HepG2 (cell line): ENCODE data around the gene P2RX2. TPM values are rescaled to one million over a fixed set of nuclear protein-coding genes. Genes with fewer than 3 reads are reported as not detected.

Experiments used
- ATAC-seq: fragments of 200-7000 bp; cut with Tn5 transposase; 3 replicates; pipeline ENCODE4 v1.9.1; 2020; ENCODE audit warnings: mild to moderate bottlenecking, moderate library complexity
- BruUV-seq: library from RNA; stranded (reverse); fragments of 400-500 nt; replicated peaks from 2 replicates; lab custom pipeline; 2021; lab: Mats Ljungman, UMichigan
- CTCF ChIA-PET: fragments of 300-600 bp; formaldehyde crosslinking; extraction: SDS; loops from one replicate; lab custom pipeline; 2021; ENCODE audit warnings: low total read pairs, inconsistent platforms, low intra/inter-chr PET ratio; lab: Yijun Ruan, JAX
- POLR2A ChIA-PET: fragments of 350-600 bp; sonication (Branson Sonifier 250); formaldehyde crosslinking; loops from one replicate; lab custom pipeline; 2020; ENCODE audit warnings: antibody characterized with exemption, inconsistent platforms; lab: Yijun Ruan, JAX
- DNase-seq: peaks from one replicate; pipeline ENCODE4 v3.0.0-alpha.2; 2015; ENCODE audit warnings: low spot score
- FAIRE-seq: peaks from 3 replicates; lab custom pipeline; 2011; peaks lifted over from hg19 to GRCh38; lab: Jason Lieb, UNC
- H2AFZ ChIP-seq: one replicate; pipeline ENCODE4 v1.6.1; 2011; ENCODE audit warnings: low read length, inconsistent platforms
- H3K27ac ChIP-seq: fragments of 300-600 bp; 3 replicates; pipeline ENCODE4 v1.8.0; 2011; ENCODE audit warnings: mixed run types, mild to moderate bottlenecking, mixed read lengths, low read length, inconsistent platforms; ENCODE audit not compliant: insufficient read depth; ENCODE audit errors: extremely low read length
- H3K27me3 ChIP-seq, 2 experiments: fragments of 200-600 bp in 1 of 2; 2 replicates in 1 of 2; 3 replicates in 1 of 2; pipeline versions ENCODE4 v1.6.0 to v1.8.0; 2011; ENCODE audit warnings: low read length in 2 of 2, mild to moderate bottlenecking in 2 of 2, moderate library complexity in 2 of 2, inconsistent platforms in 1 of 2; ENCODE audit not compliant: insufficient read depth in 2 of 2, control insufficient read depth in 1 of 2
- H3K36me3 ChIP-seq, 2 experiments: fragments of 200-600 bp in 1 of 2; replicated peaks in 1 of 2; 2 replicates in 1 of 2; 3 replicates in 1 of 2; pipeline versions ENCODE4 v1.5.1 to v1.8.0; 2011; ENCODE audit warnings: low read length in 2 of 2, inconsistent platforms in 1 of 2; ENCODE audit not compliant: insufficient read depth in 2 of 2, control insufficient read depth in 1 of 2
- H3K4me1 ChIP-seq: 2 replicates; pipeline ENCODE4 v1.5.1; 2012; ENCODE audit warnings: low read length, inconsistent platforms; ENCODE audit not compliant: insufficient read depth
- H3K4me2 ChIP-seq: 2 replicates; pipeline ENCODE4 v1.6.0; 2011; ENCODE audit warnings: low read depth, low read length, inconsistent platforms
- H3K4me3 ChIP-seq, 3 experiments: fragments of 200-600 bp in 1 of 3; sonication (generic), shearing (Covaris generic) in 1 of 3; replicated peaks in 1 of 3; 2 replicates each; pipeline ENCODE4 v1.5.1; 2011 to 2016; ENCODE audit warnings: low read length in 3 of 3, inconsistent platforms in 2 of 3, low read depth in 2 of 3, mild to moderate bottlenecking in 2 of 3, control low read depth in 1 of 3, mixed read lengths in 1 of 3; ENCODE audit not compliant: insufficient read depth in 1 of 3
- H3K79me2 ChIP-seq: one replicate; pipeline ENCODE4 v1.6.1; 2011; ENCODE audit warnings: low read length, inconsistent platforms; ENCODE audit not compliant: insufficient read depth
- H3K9ac ChIP-seq: 2 replicates; pipeline ENCODE4 v1.6.0; 2011; ENCODE audit warnings: mild to moderate bottlenecking, low read depth, low read length, inconsistent platforms; ENCODE audit not compliant: insufficient read depth
- H3K9me3 ChIP-seq: 2 replicates; pipeline ENCODE4 v1.5.1; 2012; ENCODE audit warnings: mild to moderate bottlenecking, low read length
- H4K20me1 ChIP-seq: 2 replicates; pipeline ENCODE4 v1.6.0; 2011; ENCODE audit warnings: inconsistent platforms, mild to moderate bottlenecking, low read length, moderate library complexity; ENCODE audit not compliant: insufficient read depth
- AKNA ChIP-seq: sonication (generic); formaldehyde crosslinking; IDR thresholded peaks from 2 replicates; pipeline ENCODE4 v1.4.0; 2020; ENCODE audit warnings: missing genetic modification reagents, borderline replicate concordance
- CAMTA2 ChIP-seq: sonication (generic); formaldehyde crosslinking; IDR thresholded peaks from 2 replicates; pipeline ENCODE4 v1.4.0; 2020; ENCODE audit warnings: mild to moderate bottlenecking, missing genetic modification reagents, borderline replicate concordance
- IRX3 ChIP-seq: sonication (generic); formaldehyde crosslinking; IDR thresholded peaks from 2 replicates; pipeline ENCODE4 v1.8.1; 2023; ENCODE audit warnings: mild to moderate bottlenecking, low read depth, missing genetic modification reagents, borderline replicate concordance
- KLF11 ChIP-seq: IDR thresholded peaks from 2 replicates; pipeline ENCODE4 v1.6.1; 2016; ENCODE audit warnings: missing compliant biosample characterization
- NCOA2 ChIP-seq: sonication (generic); formaldehyde crosslinking; IDR thresholded peaks from 2 replicates; pipeline ENCODE4 v1.8.0; 2022; ENCODE audit warnings: inconsistent platforms
- NFE2L1 ChIP-seq: sonication (generic); formaldehyde crosslinking; IDR thresholded peaks from 2 replicates; pipeline ENCODE4 v1.4.0; 2020; ENCODE audit warnings: missing genetic modification reagents, mild to moderate bottlenecking, borderline replicate concordance
- NR1H2 ChIP-seq: sonication (generic); formaldehyde crosslinking; IDR thresholded peaks from 2 replicates; pipeline ENCODE4 v1.8.1; 2022; ENCODE audit warnings: low read depth, missing genetic modification reagents, borderline replicate concordance
- SIX1 ChIP-seq: sonication (generic); formaldehyde crosslinking; IDR thresholded peaks from 2 replicates; pipeline ENCODE4 v1.4.0; 2020; ENCODE audit warnings: missing genetic modification reagents, borderline replicate concordance
- THRA ChIP-seq: sonication (generic); formaldehyde crosslinking; IDR thresholded peaks from 2 replicates; pipeline ENCODE4 v1.4.0; 2020; ENCODE audit warnings: missing genetic modification reagents, borderline replicate concordance
- U2AF1 ChIP-seq: fragments of 200-400 bp; formaldehyde crosslinking; optimal IDR thresholded peaks from 2 replicates; pipeline ENCODE3; 2017; ENCODE audit warnings: mild to moderate bottlenecking, low read depth, low read length
- ZNF10 ChIP-seq: sonication (generic); formaldehyde crosslinking; IDR thresholded peaks from 2 replicates; pipeline ENCODE4 v1.4.0; 2020; ENCODE audit warnings: mild to moderate bottlenecking, low read depth, missing genetic modification reagents, borderline replicate concordance
- ZNF468 ChIP-seq: sonication (generic); formaldehyde crosslinking; IDR thresholded peaks from 2 replicates; pipeline ENCODE4 v1.8.0; 2022; ENCODE audit warnings: mild to moderate bottlenecking, moderate library complexity, missing genetic modification reagents
- ZNF546 ChIP-seq: sonication (generic); formaldehyde crosslinking; conservative IDR thresholded peaks from 2 replicates; pipeline ENCODE4 v1.8.1; 2023; ENCODE audit warnings: mild to moderate bottlenecking, missing genetic modification reagents
- WGBS: methylation state at CpG from one replicate; pipeline ENCODE4 v1.1.6; 2017; ENCODE audit warnings: low lambda C conversion rate; 5-methylcytosine and 5-hydroxymethylcytosine counted together
- in situ Hi-C: cut with HindIII; loops from 2 replicates; pipeline ENCODE4 v1.10.0; 2017; ENCODE audit warnings: low pct_unique_long_range_greater_than_20kb; ENCODE audit not compliant: extremely low pct_ligation_motif_present
- intact Hi-C: fragments of 100-400 bp; cut with micrococcal nuclease; formaldehyde crosslinking; loops from one replicate; pipeline ENCODE4 v1.10.0; 2022; ENCODE audit not compliant: unreplicated experiment
- polyA plus RNA-seq, 8 experiments: library from polyadenylated mRNA; depleted of rRNA in 3 of 8; stranded (reverse) in 7 of 8; unstranded in 1 of 8; fragments of >200 nt; fragmentation: Illumina TruSeq in 4 of 8; extraction: Trizol in 4 of 8; gene quantifications; 2 replicates each; pipeline versions ENCODE4 v1.2.1 to v1.2.3, GENCODE V29; 2011 to 2016; ENCODE audit warnings: low read depth in 4 of 8, missing spikeins in 1 of 8, mixed read lengths in 1 of 8; ENCODE audit not compliant: insufficient read depth in 1 of 8
- total RNA-seq, 5 experiments: library from RNA; depleted of rRNA; stranded (reverse); fragments of >200 nt; fragmentation: Illumina TruSeq; extraction: Trizol; gene quantifications; 2 replicates each; pipeline ENCODE4 v1.2.3, GENCODE V29; 2016; ENCODE audit warnings: low read depth in 1 of 5

P2RX2 gene
- total and polyA plus RNA-seq, 2 of the 13 experiments (the other 11 are each of a cell fraction or from before 2014, with no cell fraction given): not detected

GRCh38 chr12:132583411-132583710, 35.2 kb upstream of the P2RX2 start:
- Histone ChIP-seq H3K9me3 (no peaks in the 10 kb centered on the region), H3K4me1 (no peaks in the 10 kb centered on the region), H3K79me2 (no peaks in the 10 kb centered on the region), H3K36me3 (peaks cover 2 to 4% of the 10 kb centered on the region in 2 experiments; a peak in 1 of 5 replicates), H3K27ac (no peak overlapping the region), H2AFZ (no peak overlapping the region), H3K4me3 (no peak overlapping the region), H3K4me2 (no peak overlapping the region), H4K20me1 (no peaks in the 10 kb centered on the region), H3K9ac (no peak overlapping the region), H3K27me3 (peaks cover 0 to 1% of the 10 kb centered on the region in 2 experiments; a peak in 2 of 5 replicates)
- no peak for TF ChIP-seq THRA (CRISPR knock-in tag)
- TF ChIP-seq ZNF10 (CRISPR knock-in tag): no peak
- no peak for TF ChIP-seq SIX1 (CRISPR knock-in tag)
- no peak for TF ChIP-seq NFE2L1 (CRISPR knock-in tag)
- no peak for TF ChIP-seq ZNF468 (CRISPR knock-in tag)
- no peak for TF ChIP-seq NR1H2 (CRISPR knock-in tag)
- no peak for TF ChIP-seq ZNF546 (CRISPR knock-in tag)
- in situ Hi-C loops (no loop called here), intact Hi-C loops (no loop called here)
- ChIA-PET CTCF (no interaction called here), POLR2A (no interaction called here)
- ATAC-seq (no peak), FAIRE-seq (no peak), DNase-seq (no peak)
- BruUV-seq: no TSS peak
- WGBS: 98% methylated on average over 49 of the region's 50 CpGs

GRCh38 chr12:132583736-132584135, 34.8 kb upstream of the P2RX2 start:
- ATAC-seq (no peak), FAIRE-seq (no peak), DNase-seq (no peak)
- no peaks in the 10 kb centered on the region for H3K9me3 ChIP-seq
- no peak overlapping the region for H2AFZ ChIP-seq
- in situ Hi-C loops: no loop called here
- 0 out of 5 replicates have a peak, but pooled peaks cover 1 to 2% of the 10 kb centered on the region in 2 experiments for H3K36me3 ChIP-seq
- POLR2A ChIA-PET: no interaction called here
- no peak overlapping the region for H3K4me3 ChIP-seq
- CTCF ChIA-PET: no interaction called here
- H3K9ac ChIP-seq: no peak overlapping the region
- no TSS peak for BruUV-seq
- 93% methylated on average over 28 of the region's 29 CpGs for WGBS
- H3K4me2 ChIP-seq: no peak overlapping the region
- no peaks in the 10 kb centered on the region for H3K79me2 ChIP-seq
- no peak overlapping the region for H3K27ac ChIP-seq
- no peaks in the 10 kb centered on the region for H4K20me1 ChIP-seq
- no peaks in the 10 kb centered on the region for H3K4me1 ChIP-seq
- intact Hi-C loops: no loop called here
- peaks cover 0 to 5% of the 10 kb centered on the region in 2 experiments; a peak in 3 of 5 replicates for H3K27me3 ChIP-seq
- TF ChIP-seq CAMTA2 (CRISPR knock-in tag): no peak
- TF ChIP-seq KLF11: no peak
- no peak for TF ChIP-seq SIX1 (CRISPR knock-in tag)
- TF ChIP-seq AKNA: no peak
- TF ChIP-seq IRX3: no peak
- no peak for TF ChIP-seq U2AF1
- no peak for TF ChIP-seq NCOA2 (CRISPR knock-in tag)
